IMR-90 (cell line): ENCODE data around the gene PRR5. TPM values are rescaled to one million over a fixed set of nuclear protein-coding genes. Genes with fewer than 3 reads are reported as not detected.
A peak's percentile ranks its signal among the peaks of the same experiment; 100 is the strongest.

ENCODE experiments used
- ATAC-seq: fragments of 200-7000 bp; cut with Tn5 transposase; 2 replicates; pipeline ENCODE4 v1.9.1; 2020; ENCODE audit warnings: low read depth, mild to moderate bottlenecking, moderate library complexity
- BruUV-seq: library from RNA; stranded (reverse); fragments of 400-500 nt; replicated peaks from 2 replicates; lab custom pipeline; 2021; lab: Mats Ljungman, UMichigan
- CTCF ChIA-PET: fragments of 300-600 bp; formaldehyde crosslinking; extraction: SDS; loops from one replicate; lab custom pipeline; 2021; ENCODE audit warnings: antibody characterized with exemption; lab: Yijun Ruan, JAX
- POLR2A ChIA-PET: fragments of 300-600 bp; sonication (Branson Sonifier 250); formaldehyde crosslinking; loops from one replicate; lab custom pipeline; 2022; ENCODE audit warnings: antibody characterized with exemption; ENCODE audit not compliant: unreplicated experiment; lab: Charles Lee
- DNase-seq: peaks from one replicate; pipeline ENCODE4 v3.0.0; 2013
- H2AFZ ChIP-seq: replicated peaks from 2 replicates; pipeline ENCODE3; 2013; ENCODE audit warnings: low read length, mild to moderate bottlenecking; ENCODE audit not compliant: poor library complexity
- H2AK5ac ChIP-seq: 2 replicates; pipeline ENCODE4 v1.6.1; 2013; ENCODE audit warnings: low read depth, low read length, inconsistent platforms
- H2AK9ac ChIP-seq: replicated peaks from 2 replicates; pipeline ENCODE3; 2013; ENCODE audit warnings: mild to moderate bottlenecking, low read depth, low read length, moderate library complexity; ENCODE audit not compliant: poor library complexity
- H2BK120ac ChIP-seq: 2 replicates; pipeline ENCODE4 v1.6.1; 2013; ENCODE audit warnings: low read depth, low read length, inconsistent platforms
- H2BK15ac ChIP-seq: 3 replicates; pipeline ENCODE4 v1.6.1; 2013; ENCODE audit warnings: low read depth, low read length, inconsistent platforms
- H2BK20ac ChIP-seq: 2 replicates; pipeline ENCODE4 v1.6.1; 2013; ENCODE audit warnings: low read depth, mild to moderate bottlenecking, inconsistent platforms, low read length, moderate library complexity
- H2BK5ac ChIP-seq: 2 replicates; pipeline ENCODE4 v1.6.1; 2013; ENCODE audit warnings: mild to moderate bottlenecking, low read depth, low read length, inconsistent platforms; ENCODE audit not compliant: poor library complexity, severe bottlenecking
- H3K14ac ChIP-seq: replicated peaks from 2 replicates; pipeline ENCODE4 v1.6.1; 2013; ENCODE audit warnings: low read depth, low read length, inconsistent platforms
- H3K18ac ChIP-seq: 2 replicates; pipeline ENCODE4 v1.6.1; 2013; ENCODE audit warnings: low read depth, low read length, control low read depth
- H3K23ac ChIP-seq: 2 replicates; pipeline ENCODE4 v1.6.1; 2013; ENCODE audit warnings: low read depth, low read length, inconsistent platforms
- H3K27ac ChIP-seq: 2 replicates; pipeline ENCODE4 v1.5.1; 2013; ENCODE audit warnings: mild to moderate bottlenecking, control low read depth, low read length; ENCODE audit not compliant: insufficient read depth
- H3K27me3 ChIP-seq: 2 replicates; pipeline ENCODE4 v1.6.1; 2013; ENCODE audit warnings: low read length; ENCODE audit not compliant: control insufficient read depth, insufficient read depth
- H3K36me3 ChIP-seq: 2 replicates; pipeline ENCODE4 v1.6.1; 2013; ENCODE audit warnings: low read length, mixed read lengths; ENCODE audit not compliant: control insufficient read depth, insufficient read depth
- H3K4ac ChIP-seq: 2 replicates; pipeline ENCODE4 v1.6.1; 2013; ENCODE audit warnings: low read depth, low read length, inconsistent platforms
- H3K4me1 ChIP-seq: 2 replicates; pipeline ENCODE4 v1.6.1; 2013; ENCODE audit warnings: low read length, mixed read lengths; ENCODE audit not compliant: control insufficient read depth, insufficient read depth
- H3K4me2 ChIP-seq: 2 replicates; pipeline ENCODE4 v1.6.1; 2013; ENCODE audit warnings: low read depth, mild to moderate bottlenecking, control low read depth, low read length, moderate library complexity
- H3K4me3 ChIP-seq: 2 replicates; pipeline ENCODE4 v1.5.1; 2013; ENCODE audit warnings: low read depth, mild to moderate bottlenecking, control low read depth, low read length, moderate library complexity; ENCODE audit not compliant: insufficient read depth
- H3K56ac ChIP-seq: 2 replicates; pipeline ENCODE4 v1.6.1; 2013; ENCODE audit warnings: low read length, inconsistent platforms; ENCODE audit not compliant: insufficient read depth; ENCODE audit errors: extremely low read depth
- H3K79me1 ChIP-seq, 2 experiments: 2 replicates each; pipeline ENCODE4 v1.6.1; 2013; ENCODE audit warnings: low read length in 2 of 2, inconsistent platforms in 1 of 2, low read depth in 1 of 2
- H3K9ac ChIP-seq: 2 replicates; pipeline ENCODE4 v1.6.1; 2013; ENCODE audit warnings: low read depth, low read length, control low read depth
- H3K9me1 ChIP-seq: 2 replicates; pipeline ENCODE4 v1.6.1; 2013; ENCODE audit warnings: low read length, inconsistent platforms; ENCODE audit not compliant: insufficient read depth
- H3K9me3 ChIP-seq: 2 replicates; pipeline ENCODE4 v1.6.1; 2013; ENCODE audit warnings: low read length; ENCODE audit not compliant: control insufficient read depth, insufficient read depth
- H4K20me1 ChIP-seq: 2 replicates; pipeline ENCODE4 v1.6.1; 2013; ENCODE audit warnings: low read length, inconsistent platforms; ENCODE audit not compliant: insufficient read depth
- H4K5ac ChIP-seq: 2 replicates; pipeline ENCODE4 v1.6.1; 2013; ENCODE audit warnings: mild to moderate bottlenecking, low read depth, low read length, control low read depth
- H4K8ac ChIP-seq, 2 experiments: 2 replicates each; pipeline ENCODE4 v1.6.1; 2013; ENCODE audit warnings: low read depth in 2 of 2, low read length in 2 of 2, control low read depth in 1 of 2, inconsistent platforms in 1 of 2
- H4K91ac ChIP-seq: 2 replicates; pipeline ENCODE4 v1.6.1; 2013; ENCODE audit warnings: low read depth, low read length, inconsistent platforms; ENCODE audit not compliant: insufficient read depth
- BHLHE40 ChIP-seq: fragments of 150-350 bp; IDR thresholded peaks from 2 replicates; pipeline ENCODE4 v1.6.1; 2016; ENCODE audit warnings: mild to moderate bottlenecking, low read depth, low read length
- CEBPB ChIP-seq: IDR thresholded peaks from 2 replicates; pipeline ENCODE4 v1.6.1; 2012; ENCODE audit warnings: low read depth, low read length, improper control_type of control experiment
- CHD1 ChIP-seq: IDR thresholded peaks from 2 replicates; pipeline ENCODE4 v1.6.1; 2012; ENCODE audit warnings: low read depth, low read length, improper control_type of control experiment
- FOS ChIP-seq: fragments of 150-350 bp; IDR thresholded peaks from 2 replicates; pipeline ENCODE4 v1.6.1; 2016; ENCODE audit warnings: low read depth, low read length
- MAZ ChIP-seq: IDR thresholded peaks from 2 replicates; pipeline ENCODE4 v1.6.1; 2012; ENCODE audit warnings: low read depth, mild to moderate bottlenecking, low read length, improper control_type of control experiment, moderate library complexity, borderline replicate concordance
- NFE2L2 ChIP-seq: fragments of 150-350 bp; IDR thresholded peaks from 2 replicates; pipeline ENCODE4 v1.6.1; 2016; ENCODE audit warnings: low read depth, mild to moderate bottlenecking, low read length
- POLR2A ChIP-seq: IDR thresholded peaks from 2 replicates; pipeline ENCODE4 v1.6.1; 2012; ENCODE audit warnings: mild to moderate bottlenecking, low read depth, low read length
- RAD21 ChIP-seq: IDR thresholded peaks from 2 replicates; pipeline ENCODE4 v1.6.1; 2012; ENCODE audit warnings: low read length, improper control_type of control experiment
- RCOR1 ChIP-seq: IDR thresholded peaks from 2 replicates; pipeline ENCODE4 v1.6.1; 2012; ENCODE audit warnings: mild to moderate bottlenecking, low read length, improper control_type of control experiment; ENCODE audit not compliant: insufficient replicate concordance
- RFX5 ChIP-seq: IDR thresholded peaks from 2 replicates; pipeline ENCODE4 v1.8.0; 2012; ENCODE audit warnings: low read depth, mild to moderate bottlenecking, low read length, moderate library complexity
- SMC3 ChIP-seq: fragments of 150-350 bp; IDR thresholded peaks from 2 replicates; pipeline ENCODE4 v1.6.1; 2016; ENCODE audit warnings: low read depth, mild to moderate bottlenecking, antibody characterized with exemption, low read length, moderate library complexity
- USF2 ChIP-seq: fragments of 150-350 bp; IDR thresholded peaks from 2 replicates; pipeline ENCODE4 v1.6.1; 2017; ENCODE audit warnings: mild to moderate bottlenecking, antibody characterized with exemption, low read length, low read depth
- WGBS, 2 experiments: methylation state at CpG; one replicate each; pipeline versions ENCODE4 v1.1.5 to v1.1.7; 2013; ENCODE audit warnings: missing lambda C conversion rate in 2 of 2; ENCODE audit not compliant: insufficient read length in 1 of 2; ENCODE audit errors: extremely low coverage in 2 of 2; 5-methylcytosine and 5-hydroxymethylcytosine counted together
- dilution Hi-C: fragments of 300-500 bp; cut with HindIII; formaldehyde crosslinking; loops from one replicate; pipeline ENCODE4 v1.14.3; 2018; ENCODE audit warnings: low sequenced_read_pairs; ENCODE audit not compliant: unreplicated experiment
- in situ Hi-C: fragments of 300-500 bp; cut with MboI; formaldehyde crosslinking; loops from 3 replicates; pipeline ENCODE4 v1.14.3; 2019; ENCODE audit warnings: low sequenced_read_pairs, inconsistent platforms, mixed read lengths
- intact Hi-C: fragments of 100-400 bp; cut with micrococcal nuclease; formaldehyde crosslinking; loops from 2 replicates; pipeline ENCODE4 v1.10.0; 2022
- polyA plus RNA-seq, 3 experiments: library from polyadenylated mRNA; depleted of rRNA; stranded (reverse); fragments of >200 nt; gene quantifications; 2 replicates each; pipeline ENCODE4 v1.2.3, GENCODE V29; 2012; ENCODE audit warnings: low replicate concordance in 1 of 3
- total RNA-seq: library from RNA; depleted of rRNA; stranded (reverse); fragments of >200 nt; gene quantifications from 2 replicates; pipeline ENCODE4 v1.2.3, GENCODE V29; 2012
- TF ChIP-seq, protein P1 (sequence below): conservative IDR thresholded peaks from 2 replicates; pipeline ENCODE4 v1.5.1; 2012; ENCODE audit warnings: mild to moderate bottlenecking, low read depth, low read length, improper control_type of control experiment

The PRR5 gene
- total and polyA plus RNA-seq, 2 of the 4 experiments (the other 2 are of a cell fraction): 8.1 to 24.3 TPM

- intact Hi-C loops: loop anchor here (5.0 kb wide), 1 partner anchor 677 kb away; no protein-coding TSS in a partner anchor
- peaks cover 3 to 15% of the 10 kb centered on the region in 2 experiments; a peak in 2 of 4 replicates for H3K79me1 ChIP-seq
- peak overlapping the region; percentile 86 for H2AK9ac ChIP-seq
- no TSS peak for BruUV-seq
- no peaks in the 10 kb centered on the region; the same call in 1 of the 2 replicates for H3K36me3 ChIP-seq
- no peak overlapping the region for H3K56ac ChIP-seq
- peak overlapping the region; percentile 70 for H3K4ac ChIP-seq
- H3K27ac ChIP-seq: peak overlapping the region; percentile 53
- no peak overlapping the region for H2BK15ac ChIP-seq
- 0% methylated on average over 7 of the region's 45 CpGs; no CpG with 5 or more reads in 1 of the 2 experiments for WGBS, 2 experiments
- peaks cover 18% of the 10 kb centered on the region for H4K20me1 ChIP-seq
- ChIA-PET CTCF (interaction anchor here (0.6 to 1.1 kb wide), 2 partner anchors 13 to 16 kb away, joined by 3 to 5 read pairs; no protein-coding TSS in a partner anchor), POLR2A (no interaction called here)
- no peaks in the 10 kb centered on the region for H3K9me1 ChIP-seq
- peak overlapping the region; percentile 45; the same call in 1 of the 2 replicates for H3K18ac ChIP-seq
- H3K27me3 ChIP-seq: no peaks in the 10 kb centered on the region; the same call in 1 of the 2 replicates
- H4K8ac ChIP-seq: peak overlapping the region in 1 of 2 experiments; percentile 71; a peak in 1 of 4 replicates
- H3K9ac ChIP-seq: peak overlapping the region; percentile 75
- peak overlapping the region; percentile 82 for H2AFZ ChIP-seq
- peak overlapping the region; percentile 56; the same call in 1 of the 2 replicates for H4K91ac ChIP-seq
- dilution Hi-C loops: no loop called here
- H3K4me2 ChIP-seq: peak overlapping the region; percentile 86
- H3K23ac ChIP-seq: peak overlapping the region; percentile 79; the same call in 1 of the 2 replicates
- in situ Hi-C loops: no loop called here
- peak overlapping the region; percentile 75 for H3K4me3 ChIP-seq
- H2AK5ac ChIP-seq: peak overlapping the region; percentile 23
- peak overlapping the region; percentile 80 for H3K14ac ChIP-seq
- no peak overlapping the region for H2BK20ac ChIP-seq
- no peaks in the 10 kb centered on the region for H3K9me3 ChIP-seq
- ATAC-seq: peak; percentile 31
- TF ChIP-seq BHLHE40: no peak
- TF ChIP-seq, protein P1, sequence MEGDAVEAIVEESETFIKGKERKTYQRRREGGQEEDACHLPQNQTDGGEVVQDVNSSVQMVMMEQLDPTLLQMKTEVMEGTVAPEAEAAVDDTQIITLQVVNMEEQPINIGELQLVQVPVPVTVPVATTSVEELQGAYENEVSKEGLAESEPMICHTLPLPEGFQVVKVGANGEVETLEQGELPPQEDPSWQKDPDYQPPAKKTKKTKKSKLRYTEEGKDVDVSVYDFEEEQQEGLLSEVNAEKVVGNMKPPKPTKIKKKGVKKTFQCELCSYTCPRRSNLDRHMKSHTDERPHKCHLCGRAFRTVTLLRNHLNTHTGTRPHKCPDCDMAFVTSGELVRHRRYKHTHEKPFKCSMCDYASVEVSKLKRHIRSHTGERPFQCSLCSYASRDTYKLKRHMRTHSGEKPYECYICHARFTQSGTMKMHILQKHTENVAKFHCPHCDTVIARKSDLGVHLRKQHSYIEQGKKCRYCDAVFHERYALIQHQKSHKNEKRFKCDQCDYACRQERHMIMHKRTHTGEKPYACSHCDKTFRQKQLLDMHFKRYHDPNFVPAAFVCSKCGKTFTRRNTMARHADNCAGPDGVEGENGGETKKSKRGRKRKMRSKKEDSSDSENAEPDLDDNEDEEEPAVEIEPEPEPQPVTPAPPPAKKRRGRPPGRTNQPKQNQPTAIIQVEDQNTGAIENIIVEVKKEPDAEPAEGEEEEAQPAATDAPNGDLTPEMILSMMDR: no peak
- TF ChIP-seq RAD21: no peak
- TF ChIP-seq POLR2A: no peak
- no peak for TF ChIP-seq MAZ
- no peak for TF ChIP-seq CHD1
- TF ChIP-seq SMC3: no peak
- TF ChIP-seq RCOR1: no peak
- no peak for TF ChIP-seq USF2
- TF ChIP-seq CEBPB: no peak
- no peak for TF ChIP-seq RFX5
- TF ChIP-seq FOS: no peak
- TF ChIP-seq NFE2L2: no peak
- H2BK5ac ChIP-seq: no peak overlapping the region
- H3K4me1 ChIP-seq: peaks cover 21% of the 10 kb centered on the region
- DNase-seq: no peak
- H4K5ac ChIP-seq: peak overlapping the region; percentile 27; the same call in 1 of the 2 replicates
- H2BK120ac ChIP-seq: no peak overlapping the region
These were observed 33.0 kb upstream of the PRR5 start for GRCh38 chr22:44668886-44669521.
